ENCODE data around the gene ABCB6.

DNA sequence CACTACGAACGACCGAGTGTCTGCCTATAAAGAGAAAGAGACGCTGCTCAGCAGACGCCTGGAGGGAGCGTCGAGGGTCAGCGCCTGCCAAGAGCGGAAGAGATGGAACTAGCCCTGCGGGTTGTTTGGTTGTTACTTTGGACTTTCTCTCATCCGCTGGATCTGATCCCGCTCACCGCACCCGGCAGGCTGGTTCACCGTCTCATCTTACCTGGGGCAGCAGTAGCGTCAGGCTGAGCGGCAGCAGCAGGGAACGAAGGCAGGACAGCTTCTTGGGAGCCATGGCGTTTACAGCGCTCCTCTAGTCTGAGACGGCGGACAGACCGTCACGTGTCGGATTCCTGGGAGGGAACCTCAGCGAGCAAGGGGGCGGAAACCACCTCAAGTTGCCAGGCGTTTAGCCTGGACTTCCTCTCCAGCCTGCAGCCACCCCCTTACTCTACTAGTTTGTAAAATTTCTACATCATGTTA is 24.6 kb upstream of the ABCB6 start:
- TF ChIP-seq POLR2A (IDR thresholded peaks at IDR 0.05; ENCODE audit: low read length) (no peak), GATA1 (IDR thresholded peaks at IDR 0.05; ENCODE audit: low read depth, low read length) (no peak)

All from erythroblast (primary cell).